HG03520 (cell line): ENCODE measurements around the gene PCDHA5.
"Not testable (repeated sequence)": the region's sequence is repeated elsewhere in the genome, so short reads cannot be mapped to it uniquely, and the experiment has no call there.

Experiments used
- ATAC-seq: cut with Tn5 transposase; IDR thresholded peaks from one replicate; pipeline ENCODE4 v1.9.1; 2021; ENCODE audit warnings: mild to moderate bottlenecking, moderate library complexity; ENCODE audit not compliant: unreplicated experiment

The PCDHA5 gene

GRCh38 chr5:140822969-140823368, 1.6 kb downstream of the PCDHA5 start:
- not testable (repeated sequence) for ATAC-seq

GRCh38 chr5:140823475-140823874, 2.1 kb downstream of the PCDHA5 start:
- ATAC-seq = no peak

DNA sequence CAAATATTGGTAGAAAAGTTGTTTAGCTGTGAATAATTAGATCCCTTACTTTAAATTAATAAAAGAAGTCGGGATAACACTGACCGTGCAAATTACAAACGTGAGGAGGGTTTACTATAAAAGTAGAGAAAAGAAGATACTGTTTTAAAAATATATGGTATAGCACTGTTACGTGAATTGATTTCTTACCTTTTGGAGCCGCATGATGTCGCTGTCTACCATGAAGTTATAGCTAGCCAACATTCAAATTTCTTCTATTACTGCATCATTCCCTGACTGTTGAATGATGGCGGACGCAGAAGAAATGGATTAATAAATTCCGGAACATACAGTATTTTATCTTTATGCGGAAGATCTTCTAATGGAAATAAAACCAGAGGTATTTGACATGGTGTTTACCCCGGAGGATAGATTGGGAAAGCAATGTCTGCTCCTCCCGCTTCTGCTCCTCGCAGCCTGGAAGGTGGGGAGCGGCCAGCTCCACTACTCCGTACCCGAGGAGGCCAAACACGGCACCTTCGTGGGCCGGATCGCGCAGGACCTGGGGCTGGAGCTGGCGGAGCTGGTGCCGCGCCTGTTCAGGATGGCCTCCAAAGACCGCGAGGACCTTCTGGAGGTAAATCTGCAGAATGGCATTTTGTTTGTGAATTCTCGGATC, 6.4 kb downstream of the PCDHA5 start, which contains the start of gene PCDHA6:
Gene PCDHA6, plus strand, starts transcription at position 257 of the 658 bp plus-strand sequence. Its CDS starts 132 bp downstream, at position 389.
- no peak for ATAC-seq

GRCh38 chr5:140828362-140828737, 6.9 kb downstream of the PCDHA5 start:
- no peak for ATAC-seq

DNA sequence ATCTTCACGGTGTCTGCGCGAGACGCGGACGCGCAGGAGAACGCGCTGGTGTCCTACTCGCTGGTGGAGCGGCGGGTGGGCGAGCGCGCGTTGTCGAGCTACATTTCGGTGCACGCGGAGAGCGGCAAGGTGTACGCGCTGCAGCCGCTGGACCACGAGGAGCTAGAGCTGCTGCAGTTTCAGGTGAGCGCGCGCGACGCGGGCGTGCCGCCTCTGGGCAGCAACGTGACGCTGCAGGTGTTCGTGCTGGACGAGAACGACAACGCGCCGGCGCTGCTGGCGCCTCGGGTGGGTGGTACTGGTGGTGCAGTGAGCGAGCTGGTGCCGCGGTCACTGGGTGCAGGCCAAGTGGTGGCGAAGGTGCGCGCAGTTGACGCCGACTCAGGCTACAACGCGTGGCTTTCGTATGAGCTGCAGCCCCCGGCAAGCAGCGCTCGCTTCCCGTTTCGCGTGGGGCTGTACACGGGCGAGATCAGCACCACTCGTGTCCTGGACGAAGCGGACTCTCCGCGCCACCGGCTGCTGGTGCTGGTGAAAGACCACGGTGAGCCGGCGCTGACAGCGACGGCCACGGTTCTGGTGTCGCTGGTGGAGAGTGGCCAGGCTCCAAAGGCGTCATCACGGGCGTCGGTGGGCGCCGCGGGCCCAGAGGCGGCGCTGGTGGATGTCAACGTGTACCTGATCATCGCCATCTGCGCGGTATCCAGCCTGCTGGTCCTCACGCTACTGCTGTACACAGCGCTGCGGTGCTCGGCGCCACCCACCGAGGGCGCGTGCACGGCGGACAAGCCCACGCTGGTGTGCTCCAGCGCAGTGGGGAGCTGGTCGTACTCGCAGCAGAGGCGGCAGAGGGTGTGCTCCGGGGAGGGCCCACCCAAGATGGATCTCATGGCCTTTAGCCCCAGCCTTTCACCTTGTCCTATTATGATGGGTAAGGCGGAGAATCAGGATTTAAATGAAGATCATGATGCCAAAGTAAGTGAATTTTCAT, 8.4 kb downstream of the PCDHA5 start:
- ATAC-seq = not testable (repeated sequence)

- ATAC-seq = no peak
These were observed 12.6 kb downstream of the PCDHA5 start, which contains the start of gene PCDHA7 for GRCh38 chr5:140833993-140834392. Gene PCDHA7 (plus strand): TSS chr5:140834269. CDS start chr5:140834384, 115 bp downstream.

DNA sequence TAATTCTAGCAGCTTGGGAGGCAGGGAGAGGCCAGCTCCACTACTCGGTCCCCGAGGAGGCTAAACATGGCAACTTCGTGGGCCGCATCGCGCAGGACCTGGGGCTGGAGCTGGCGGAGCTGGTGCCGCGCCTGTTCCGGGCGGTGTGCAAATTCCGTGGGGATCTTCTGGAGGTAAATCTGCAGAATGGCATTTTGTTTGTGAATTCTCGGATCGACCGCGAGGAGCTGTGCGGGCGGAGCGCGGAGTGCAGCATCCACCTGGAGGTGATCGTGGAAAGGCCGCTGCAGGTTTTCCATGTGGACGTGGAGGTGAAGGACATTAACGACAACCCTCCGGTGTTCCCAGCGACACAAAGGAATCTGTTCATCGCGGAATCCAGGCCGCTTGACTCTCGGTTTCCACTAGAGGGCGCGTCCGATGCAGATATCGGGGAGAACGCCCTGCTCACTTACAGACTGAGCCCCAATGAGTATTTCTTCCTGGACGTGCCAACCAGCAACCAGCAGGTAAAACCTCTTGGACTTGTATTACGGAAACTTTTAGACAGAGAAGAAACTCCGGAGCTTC, 13.1 kb downstream of the PCDHA5 start:
- not testable (repeated sequence) for ATAC-seq

- ATAC-seq = no peak
These were observed 14.5 kb downstream of the PCDHA5 start for GRCh38 chr5:140835622-140836510.

GRCh38 chr5:140840978-140841962, 19.9 kb downstream of the PCDHA5 start, which contains the start of gene PCDHA8:
Gene PCDHA8 (plus strand): TSS chr5:140841187. CDS start chr5:140841322, 135 bp downstream.
- ATAC-seq = no peak

- no peak for ATAC-seq
These were observed 21.7 kb downstream of the PCDHA5 start for GRCh38 chr5:140842798-140843733.

DNA sequence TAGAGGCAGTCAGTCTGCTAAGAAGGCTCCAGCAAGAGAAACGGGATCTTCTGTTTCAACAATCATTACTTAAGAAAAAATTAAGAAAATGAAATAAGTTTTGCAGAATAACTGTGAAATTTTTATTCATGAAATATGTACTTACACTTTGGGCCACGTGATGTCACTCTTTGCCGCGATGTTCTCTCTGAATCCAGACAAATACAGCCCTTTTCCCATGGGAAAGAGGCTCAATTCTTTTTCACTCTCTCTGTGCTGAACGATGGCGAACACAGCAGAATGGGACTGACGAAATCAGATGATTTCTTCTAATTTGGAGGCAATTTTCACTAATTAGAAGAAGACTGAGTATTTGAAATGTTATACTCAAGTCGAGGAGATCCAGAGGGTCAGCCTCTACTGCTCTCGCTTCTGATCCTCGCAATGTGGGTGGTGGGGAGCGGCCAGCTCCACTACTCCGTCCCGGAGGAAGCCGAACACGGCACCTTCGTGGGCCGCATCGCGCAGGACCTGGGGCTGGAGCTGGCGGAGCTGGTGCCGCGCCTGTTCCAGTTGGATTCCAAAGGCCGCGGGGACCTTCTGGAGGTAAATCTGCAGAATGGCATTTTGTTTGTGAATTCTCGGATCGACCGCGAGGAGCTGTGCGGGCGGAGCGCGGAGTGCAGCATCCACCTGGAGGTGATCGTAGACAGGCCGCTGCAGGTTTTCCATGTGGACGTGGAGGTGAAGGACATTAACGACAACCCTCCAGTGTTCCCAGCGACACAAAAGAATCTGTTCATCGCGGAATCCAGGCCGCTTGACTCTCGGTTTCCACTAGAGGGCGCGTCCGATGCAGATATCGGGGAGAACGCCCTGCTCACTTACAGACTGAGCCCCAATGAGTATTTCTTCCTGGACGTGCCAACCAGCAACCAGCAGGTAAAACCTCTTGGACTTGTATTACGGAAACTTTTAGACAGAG, 27.0 kb downstream of the PCDHA5 start, which contains the start of gene PCDHA9:
Gene PCDHA9, plus strand, starts transcription at position 244 of the 964 bp plus-strand sequence. Its CDS starts 114 bp downstream, at position 358.
- not testable (repeated sequence) for ATAC-seq

DNA sequence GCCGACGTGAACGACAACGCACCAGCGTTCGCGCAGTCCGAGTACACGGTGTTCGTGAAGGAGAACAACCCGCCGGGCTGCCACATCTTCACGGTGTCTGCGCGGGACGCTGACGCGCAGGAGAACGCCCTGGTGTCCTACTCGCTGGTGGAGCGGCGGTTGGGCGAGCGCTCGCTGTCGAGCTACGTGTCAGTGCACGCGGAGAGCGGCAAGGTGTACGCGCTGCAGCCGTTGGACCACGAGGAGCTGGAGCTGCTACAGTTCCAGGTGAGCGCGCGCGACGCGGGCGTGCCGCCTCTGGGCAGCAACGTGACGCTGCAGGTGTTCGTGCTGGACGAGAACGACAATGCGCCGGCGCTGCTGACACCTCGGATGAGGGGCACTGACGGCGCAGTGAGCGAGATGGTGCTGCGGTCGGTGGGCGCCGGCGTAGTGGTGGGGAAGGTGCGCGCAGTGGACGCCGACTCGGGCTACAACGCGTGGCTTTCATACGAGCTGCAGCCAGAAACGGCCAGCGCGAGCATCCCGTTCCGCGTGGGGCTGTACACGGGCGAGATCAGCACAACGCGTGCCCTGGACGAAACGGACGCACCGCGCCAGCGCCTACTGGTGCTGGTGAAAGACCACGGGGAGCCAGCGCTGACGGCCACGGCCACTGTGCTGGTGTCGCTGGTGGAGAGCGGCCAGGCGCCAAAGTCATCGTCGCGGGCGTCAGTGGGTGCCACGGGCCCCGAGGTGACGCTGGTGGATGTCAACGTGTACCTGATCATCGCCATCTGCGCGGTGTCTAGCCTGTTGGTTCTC, 28.6 kb downstream of the PCDHA5 start:
- not testable (repeated sequence) for ATAC-seq

DNA sequence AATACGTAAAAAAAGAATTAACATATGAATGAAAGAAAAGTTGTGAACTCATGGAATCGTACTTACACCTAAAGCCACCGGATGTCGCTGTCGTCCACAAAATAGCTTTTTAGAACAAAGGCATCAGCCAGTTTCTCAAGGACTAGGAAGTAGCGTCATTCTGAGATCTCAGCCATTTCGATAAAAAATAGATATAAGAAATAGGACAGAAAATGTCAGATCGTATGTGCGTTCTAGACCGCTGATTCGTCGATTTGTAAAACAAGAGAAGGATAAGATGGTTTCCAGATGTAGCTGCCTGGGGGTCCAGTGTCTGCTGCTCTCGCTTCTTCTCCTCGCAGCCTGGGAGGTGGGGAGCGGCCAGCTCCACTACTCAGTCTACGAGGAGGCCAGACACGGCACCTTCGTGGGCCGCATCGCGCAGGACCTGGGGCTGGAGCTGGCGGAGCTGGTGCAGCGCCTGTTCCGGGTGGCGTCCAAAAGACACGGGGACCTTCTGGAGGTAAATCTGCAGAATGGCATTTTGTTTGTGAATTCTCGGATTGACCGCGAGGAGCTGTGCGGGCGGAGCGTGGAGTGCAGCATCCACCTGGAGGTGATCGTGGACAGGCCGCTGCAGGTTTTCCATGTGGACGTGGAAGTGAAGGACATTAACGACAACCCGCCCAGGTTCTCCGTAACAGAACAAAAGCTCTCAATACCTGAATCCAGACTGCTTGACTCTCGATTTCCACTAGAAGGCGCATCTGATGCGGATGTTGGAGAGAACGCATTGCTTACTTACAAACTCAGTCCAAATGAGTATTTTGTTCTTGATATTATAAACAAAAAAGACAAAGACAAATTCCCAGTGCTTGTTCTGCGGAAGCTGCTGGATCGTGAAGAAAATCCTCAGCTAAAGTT, 34.6 kb downstream of the PCDHA5 start, which contains the start of gene PCDHA10:
Gene PCDHA10, plus strand, starts transcription at position 126 of the 903 bp plus-strand sequence. Its CDS starts 152 bp downstream, at position 278.
- ATAC-seq = no peak

DNA sequence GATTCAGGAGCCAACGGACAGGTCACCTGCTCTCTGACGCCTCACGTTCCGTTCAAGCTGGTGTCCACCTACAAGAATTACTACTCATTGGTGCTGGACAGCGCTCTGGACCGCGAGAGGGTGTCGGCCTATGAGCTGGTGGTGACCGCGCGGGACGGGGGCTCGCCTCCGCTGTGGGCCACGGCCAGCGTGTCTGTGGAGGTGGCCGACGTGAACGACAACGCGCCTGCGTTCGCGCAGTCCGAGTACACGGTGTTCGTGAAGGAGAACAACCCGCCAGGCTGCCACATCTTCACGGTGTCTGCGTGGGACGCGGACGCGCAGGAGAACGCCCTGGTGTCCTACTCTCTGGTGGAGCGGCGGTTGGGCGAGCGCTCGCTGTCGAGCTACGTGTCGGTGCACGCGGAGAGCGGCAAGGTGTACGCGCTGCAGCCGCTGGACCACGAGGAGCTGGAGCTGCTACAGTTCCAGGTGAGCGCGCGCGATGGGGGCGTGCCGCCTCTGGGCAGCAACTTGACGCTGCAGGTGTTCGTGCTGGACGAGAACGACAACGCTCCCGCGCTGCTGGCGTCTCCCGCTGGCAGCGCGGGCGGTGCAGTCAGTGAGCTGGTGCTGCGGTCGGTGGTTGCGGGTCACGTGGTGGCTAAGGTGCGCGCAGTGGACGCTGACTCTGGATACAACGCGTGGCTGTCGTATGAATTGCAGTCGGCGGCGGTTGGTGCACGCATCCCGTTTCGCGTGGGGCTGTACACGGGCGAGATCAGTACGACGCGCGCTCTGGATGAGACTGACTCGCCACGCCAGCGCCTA, 36.0 kb downstream of the PCDHA5 start:
- ATAC-seq = no peak
